ENCODE measurements around the gene EDIL3.

Gene EDIL3

DNA sequence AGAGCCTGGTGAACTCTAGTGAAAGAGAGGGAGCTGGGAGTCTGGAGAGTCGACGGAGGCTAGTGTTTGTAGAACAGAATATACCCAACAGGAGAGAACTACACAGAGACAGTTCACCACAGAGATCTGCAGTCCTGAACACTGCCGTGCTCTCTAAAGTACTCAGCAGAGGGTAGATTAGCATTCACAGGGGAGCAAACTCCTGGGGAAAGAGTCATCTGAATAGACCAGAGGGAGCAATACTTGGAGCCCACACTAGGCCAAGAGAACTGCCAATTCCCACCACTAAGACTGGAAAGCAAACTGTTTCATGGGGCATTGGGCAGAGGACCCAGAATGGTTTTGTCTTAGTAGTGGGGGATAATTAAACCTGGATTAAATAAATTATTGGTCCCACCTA, 235.6 kb downstream of the EDIL3 start:
- DNase-seq: no peak

GRCh38 chr5:84148651-84149050, 236.0 kb downstream of the EDIL3 start:
- no peak for DNase-seq

- no peak for DNase-seq
Observed at GRCh38 chr5:84137541-84137940, 247.1 kb downstream of the EDIL3 start.

DNA sequence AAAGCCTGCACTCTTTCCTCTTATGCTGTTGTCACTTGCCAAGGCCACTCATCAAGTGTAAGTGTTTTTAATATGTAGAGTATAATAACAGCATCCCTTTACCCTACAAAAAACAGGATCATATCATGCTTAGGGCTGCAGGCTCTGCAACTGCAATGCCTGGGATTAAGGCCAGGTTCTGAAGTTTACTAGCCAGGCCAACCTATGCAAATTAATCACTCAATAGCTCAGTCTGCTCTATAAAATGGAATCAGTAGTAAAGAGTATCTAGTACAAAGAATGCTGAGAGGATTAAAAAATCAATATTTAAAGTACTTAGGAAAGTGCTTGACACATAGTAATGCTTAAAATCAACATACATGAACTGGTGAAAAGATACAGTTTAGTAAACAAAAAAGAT, 253.3 kb downstream of the EDIL3 start:
- DNase-seq: no peak

- no peak for DNase-seq
Observed at GRCh38 chr5:84130006-84130580, 254.6 kb downstream of the EDIL3 start.

- no peak for DNase-seq
Observed at GRCh38 chr5:84125216-84125615, 259.5 kb downstream of the EDIL3 start.

- no peak for DNase-seq
Observed at GRCh38 chr5:84119252-84119651, 265.4 kb downstream of the EDIL3 start.

DNA sequence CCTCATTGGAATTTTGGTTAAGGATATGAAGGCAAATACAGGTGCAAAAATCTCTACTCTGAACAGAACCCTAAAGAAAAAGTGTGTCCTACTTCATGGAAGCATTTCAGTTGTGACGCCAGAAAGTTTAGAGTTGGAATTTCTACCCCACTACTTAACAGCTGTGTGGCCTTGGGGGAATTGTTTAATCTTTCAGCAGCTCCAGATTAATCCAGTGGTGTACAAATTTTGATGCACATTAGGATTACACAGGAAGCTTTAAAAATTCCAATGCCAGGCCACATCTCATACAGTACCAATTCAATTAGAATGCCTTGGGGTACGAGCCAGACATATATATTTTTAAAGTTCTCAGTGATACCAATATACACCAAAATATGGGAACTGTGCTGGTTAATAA, 266.1 kb downstream of the EDIL3 start:
- no peak for DNase-seq

- DNase-seq: no peak
Observed at GRCh38 chr5:84115727-84116126, 269.0 kb downstream of the EDIL3 start.

- DNase-seq: no peak
Observed at GRCh38 chr5:84113246-84114105, 271.2 kb downstream of the EDIL3 start.

GRCh38 chr5:84092738-84093137, 291.9 kb downstream of the EDIL3 start:
- DNase-seq: no peak

GRCh38 chr5:84091127-84091799, 293.4 kb downstream of the EDIL3 start:
- DNase-seq: no peak

DNA sequence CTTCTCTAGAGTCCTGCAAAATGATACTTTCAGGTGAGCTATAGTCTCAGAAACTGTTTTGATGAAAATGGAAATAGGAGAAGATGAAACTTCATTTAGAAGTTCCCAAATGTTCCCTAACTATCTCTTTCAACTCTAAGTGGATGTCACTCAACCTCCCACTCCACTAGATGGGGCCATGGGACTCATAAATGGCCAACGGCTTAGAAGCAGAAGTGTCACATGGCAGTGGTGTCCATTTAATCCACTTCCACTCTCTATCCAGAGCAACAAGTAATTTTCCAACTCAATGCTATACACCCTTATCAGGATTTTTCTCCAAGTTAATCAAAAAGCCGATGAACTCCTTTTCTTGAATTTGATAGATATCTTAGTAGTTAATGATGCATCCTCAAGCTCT, 295.7 kb downstream of the EDIL3 start:
- no peak for DNase-seq

DNA sequence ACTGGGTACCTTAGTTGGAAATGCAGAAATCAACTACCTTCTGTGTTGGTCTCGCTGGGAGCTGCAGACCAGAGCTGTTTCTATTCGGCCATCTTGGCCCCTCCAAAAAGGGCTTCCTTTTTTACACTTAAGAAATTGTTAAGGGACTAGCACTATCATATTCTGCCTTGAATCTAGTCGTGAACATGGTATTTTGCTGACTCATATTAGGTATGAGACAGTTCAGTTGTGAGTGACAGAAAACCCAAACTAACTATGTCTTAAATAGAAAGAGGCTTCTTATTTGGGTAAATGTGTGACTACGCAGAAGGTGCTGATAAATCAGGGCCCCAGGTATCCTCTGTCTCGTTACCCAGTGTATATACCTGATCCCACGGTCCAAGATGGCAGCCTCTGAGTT, 298.2 kb downstream of the EDIL3 start:
- no peak for DNase-seq

DNA sequence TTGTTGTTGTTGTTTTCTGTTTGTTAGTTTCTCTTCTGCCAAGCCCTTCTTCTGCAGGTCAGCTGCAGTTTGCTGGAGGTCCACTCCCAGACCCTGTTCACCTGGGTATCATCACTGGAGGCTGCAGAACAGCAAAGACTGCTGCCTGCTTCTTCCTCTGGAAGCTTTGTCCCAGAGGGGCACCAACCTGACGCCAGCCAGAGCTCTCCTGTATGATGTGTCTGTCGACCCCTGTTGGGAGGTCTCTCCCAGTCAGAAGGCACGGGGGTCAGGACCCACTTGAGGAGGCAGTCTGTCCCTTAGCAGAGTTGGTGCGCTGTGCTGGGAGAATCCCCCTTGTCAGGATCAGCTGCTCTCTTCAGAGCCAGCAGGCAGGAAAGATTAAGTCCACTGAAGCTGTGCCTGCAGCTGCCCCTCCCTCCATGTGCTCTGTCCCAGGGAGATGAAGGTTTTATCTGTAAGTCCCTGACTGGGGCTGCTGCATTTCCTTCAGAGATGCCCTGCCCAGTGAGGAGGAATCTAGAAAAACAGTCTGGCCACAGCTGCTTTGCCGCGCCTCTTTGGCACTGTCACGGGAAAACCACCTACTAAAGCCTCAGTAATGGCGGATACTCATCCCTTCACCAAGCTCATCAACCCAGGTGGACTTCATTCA, 299.2 kb downstream of the EDIL3 start:
- no peak for DNase-seq

DNA sequence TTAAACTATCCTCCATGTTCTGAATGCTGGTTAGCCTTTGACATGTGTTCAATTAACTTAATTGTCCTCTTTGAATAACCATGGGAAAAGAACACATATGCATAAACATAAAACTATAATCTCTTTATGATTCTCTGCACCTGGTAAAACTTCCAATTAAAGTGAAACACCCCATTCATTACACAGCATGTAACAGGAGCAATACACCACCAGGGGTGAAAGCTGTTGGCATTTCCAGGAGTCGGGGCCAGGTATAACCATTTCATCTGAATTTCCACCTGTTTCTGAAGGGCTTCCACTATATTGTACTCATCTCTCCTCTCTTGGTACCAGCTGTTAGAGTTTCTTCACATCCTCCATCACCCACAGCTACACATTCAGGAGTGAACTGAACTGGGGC, 303.8 kb downstream of the EDIL3 start:
- no peak for DNase-seq

DNA sequence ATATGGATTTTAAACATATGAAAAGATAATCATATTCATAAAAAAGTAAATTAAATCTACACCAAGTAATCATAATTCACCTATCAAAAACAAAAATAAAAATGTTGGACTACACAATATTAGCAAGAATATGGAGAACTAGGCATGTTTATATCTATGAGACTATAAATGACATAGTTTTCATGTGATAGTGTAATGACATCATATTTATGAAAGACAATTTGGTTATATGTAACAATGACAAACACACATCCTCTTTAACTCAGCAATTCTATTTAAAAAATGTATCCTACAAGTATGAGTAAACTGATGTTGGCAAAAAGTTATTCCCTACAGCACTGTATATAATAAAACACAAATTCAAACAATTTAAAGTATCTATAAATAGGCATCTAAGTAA, 312.3 kb downstream of the EDIL3 start:
- DNase-seq: no peak

DNA sequence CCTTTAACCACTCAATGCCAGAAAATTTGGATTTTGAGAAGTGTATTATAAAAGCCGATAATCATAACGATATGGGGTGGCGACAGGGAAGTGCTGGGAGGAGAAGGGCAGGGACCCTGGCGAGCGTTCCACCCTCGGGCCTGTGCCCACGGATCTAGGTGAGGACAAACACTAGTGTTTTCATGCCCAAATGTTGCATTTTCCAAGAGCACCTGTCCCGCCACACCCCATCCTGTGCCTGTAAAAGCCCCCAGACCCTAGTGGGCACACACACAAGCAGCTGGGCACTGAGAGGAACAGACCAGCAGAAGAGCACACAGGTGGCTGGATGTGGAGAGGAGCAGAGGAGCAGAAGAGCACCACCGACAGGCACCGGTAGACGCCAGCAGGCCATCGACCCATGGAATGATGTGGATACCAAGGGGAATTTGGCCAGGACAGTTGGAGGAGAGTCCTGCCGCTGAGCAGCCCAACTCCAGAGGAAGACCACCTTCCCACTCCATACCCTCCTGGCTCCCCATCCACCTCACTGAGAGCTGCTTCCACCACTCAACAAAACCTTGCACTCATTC, 315.0 kb downstream of the EDIL3 start:
- DNase-seq: no peak

DNA sequence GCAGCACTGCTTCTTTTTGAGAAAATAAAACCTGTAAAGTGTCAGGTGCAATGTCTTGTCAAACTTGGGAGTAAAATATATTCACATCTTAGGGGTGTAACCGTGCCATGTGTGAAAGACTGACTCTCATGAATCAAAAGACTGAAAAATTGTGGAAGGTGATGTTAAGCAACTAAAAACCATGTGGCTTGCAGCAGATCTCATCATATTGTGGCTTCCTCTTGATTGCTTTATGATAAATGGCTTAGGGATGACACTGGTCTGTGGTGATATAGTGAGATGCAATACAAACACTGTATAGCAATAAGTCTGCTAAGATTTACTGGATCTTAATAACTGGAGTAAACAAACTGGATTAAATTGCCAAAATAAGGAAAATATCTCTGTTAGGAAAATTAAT, 321.6 kb downstream of the EDIL3 start:
- DNase-seq: no peak

GRCh38 chr5:84059672-84060071, 325.0 kb downstream of the EDIL3 start:
- no peak for DNase-seq

GRCh38 chr5:84058561-84058960, 326.1 kb downstream of the EDIL3 start:
- no peak for DNase-seq

GRCh38 chr5:84057211-84057610, 327.5 kb downstream of the EDIL3 start:
- no peak for DNase-seq

GRCh38 chr5:84045964-84046363, 338.7 kb downstream of the EDIL3 start:
- no peak for DNase-seq
